NCI-H82 (cell line): ENCODE data around the gene WDR75.
"Not testable (repeated sequence)": the region's sequence is repeated elsewhere in the genome, so short reads cannot be mapped to it uniquely, and the experiment has no call there.

ENCODE experiments used
- DNase-seq: peaks from one replicate; lab custom pipeline; 2025; lab: John Stamatoyannopoulos, UW

WDR75 gene

GRCh38 chr2:189440947-189441708, at the start of gene WDR75:
Gene WDR75, plus strand, starts transcription at chr2:189441474. Its CDS starts 19 bp downstream, at chr2:189441493.
- DNase-seq: peak; percentile 98

GRCh38 chr2:189393440-189394111, 47.7 kb upstream of the WDR75 start:
- DNase-seq: no peak

DNA sequence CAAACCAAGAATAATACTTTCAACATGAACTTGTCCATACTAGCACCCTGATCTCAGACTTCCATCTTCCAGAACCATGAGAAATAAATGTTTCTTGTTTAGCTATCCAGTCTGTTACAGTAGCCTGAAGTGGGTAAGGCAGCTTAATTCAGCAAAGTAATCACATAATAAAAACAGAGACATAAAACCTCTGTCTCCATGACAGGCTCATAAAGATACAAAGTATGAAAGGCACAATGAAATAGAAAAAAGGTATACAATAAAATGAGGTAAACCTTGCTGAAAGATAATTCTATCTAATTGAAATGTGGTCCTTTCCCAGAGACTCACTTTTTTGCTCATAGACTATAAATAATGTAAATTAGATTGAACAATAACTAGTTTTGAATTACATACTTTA, 46.7 kb upstream of the WDR75 start:
- DNase-seq: no peak

GRCh38 chr2:189402932-189403331, 38.3 kb upstream of the WDR75 start:
- DNase-seq: no peak

GRCh38 chr2:189406586-189407233, 34.6 kb upstream of the WDR75 start:
- no peak for DNase-seq

DNA sequence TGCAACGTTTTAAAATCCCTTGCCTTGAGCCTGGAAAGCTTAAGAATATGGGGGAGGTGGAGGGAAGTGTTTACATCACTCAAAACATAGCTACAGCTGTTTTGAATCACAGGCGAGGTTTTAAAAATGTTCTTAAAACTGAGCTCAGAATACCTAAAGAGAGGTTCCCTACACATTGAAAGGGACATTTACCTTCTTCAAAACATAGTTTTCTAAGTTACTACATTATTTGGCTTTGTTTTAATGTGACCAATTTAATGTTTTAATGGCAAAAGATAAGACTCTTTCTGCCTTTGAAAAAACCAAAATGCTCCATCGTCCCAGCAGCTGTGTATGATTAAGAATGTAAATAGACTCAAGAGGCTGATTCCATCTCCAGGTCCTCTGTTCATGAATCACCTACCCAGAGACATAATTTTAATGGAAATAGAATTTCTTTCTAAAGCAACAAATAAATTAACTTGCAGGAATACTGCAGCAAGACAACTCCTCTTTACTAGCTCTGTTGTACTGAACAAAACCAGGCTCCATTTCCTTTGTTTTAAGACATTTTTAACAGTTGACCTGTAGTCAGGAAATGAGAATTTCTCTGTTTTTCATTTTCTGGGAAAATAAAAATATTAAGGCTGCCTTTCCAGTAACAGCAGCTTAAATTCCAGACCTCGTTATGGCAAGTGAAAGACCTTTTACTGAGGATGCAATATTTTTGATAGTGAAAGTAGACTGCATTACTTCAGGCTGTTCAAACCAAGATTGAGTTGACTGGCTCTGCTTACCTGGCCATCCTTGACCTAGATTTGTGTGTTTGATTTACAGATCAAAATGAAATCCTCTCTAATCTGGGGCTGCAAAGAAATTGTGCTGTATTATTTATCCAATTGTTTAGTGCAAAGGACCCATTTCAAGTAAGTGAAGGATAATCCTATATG, 33.7 kb upstream of the WDR75 start:
- DNase-seq: peak; percentile 53

- DNase-seq: no peak
Measured at GRCh38 chr2:189408294-189408693, 33.0 kb upstream of the WDR75 start.

DNA sequence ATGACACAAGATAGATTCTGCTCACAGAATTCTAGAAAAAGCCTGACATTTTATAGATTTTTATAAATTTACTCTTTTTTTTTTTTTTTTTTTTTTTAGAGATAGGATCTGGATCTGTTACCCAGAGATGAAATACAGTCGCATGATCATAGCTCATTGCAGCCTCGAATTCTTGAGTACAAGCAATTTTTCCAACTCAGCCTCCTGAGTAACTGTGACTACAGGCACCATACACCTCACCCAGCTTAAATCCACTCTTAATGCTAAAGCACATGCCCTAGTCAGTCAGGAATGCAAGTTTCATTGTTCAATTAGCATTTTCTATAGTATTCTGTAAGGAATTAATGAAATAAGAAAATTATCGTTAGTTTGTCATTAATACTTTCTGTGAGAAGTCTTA, 32.1 kb upstream of the WDR75 start:
- peak; percentile 26 for DNase-seq

GRCh38 chr2:189409647-189410046, 31.6 kb upstream of the WDR75 start:
- DNase-seq: no peak

DNA sequence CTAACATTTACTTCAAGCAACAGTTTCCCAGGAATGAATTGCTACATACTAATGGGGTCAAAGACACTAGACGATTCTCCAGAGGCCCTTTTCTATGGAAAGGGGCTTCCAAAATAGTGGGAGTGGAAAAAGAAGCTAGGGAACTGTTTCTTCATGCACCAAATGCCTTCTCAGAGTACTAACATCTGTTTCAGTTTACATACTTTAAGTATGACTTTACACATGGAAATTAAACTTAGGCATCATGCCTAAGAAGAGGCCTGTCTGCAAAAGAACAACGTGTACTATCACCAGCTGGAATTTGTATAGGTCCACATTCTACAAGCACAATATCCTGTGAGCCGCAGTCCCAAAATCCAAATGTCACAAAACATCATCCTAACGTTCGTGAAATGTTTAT, 29.4 kb upstream of the WDR75 start:
- no peak for DNase-seq

DNA sequence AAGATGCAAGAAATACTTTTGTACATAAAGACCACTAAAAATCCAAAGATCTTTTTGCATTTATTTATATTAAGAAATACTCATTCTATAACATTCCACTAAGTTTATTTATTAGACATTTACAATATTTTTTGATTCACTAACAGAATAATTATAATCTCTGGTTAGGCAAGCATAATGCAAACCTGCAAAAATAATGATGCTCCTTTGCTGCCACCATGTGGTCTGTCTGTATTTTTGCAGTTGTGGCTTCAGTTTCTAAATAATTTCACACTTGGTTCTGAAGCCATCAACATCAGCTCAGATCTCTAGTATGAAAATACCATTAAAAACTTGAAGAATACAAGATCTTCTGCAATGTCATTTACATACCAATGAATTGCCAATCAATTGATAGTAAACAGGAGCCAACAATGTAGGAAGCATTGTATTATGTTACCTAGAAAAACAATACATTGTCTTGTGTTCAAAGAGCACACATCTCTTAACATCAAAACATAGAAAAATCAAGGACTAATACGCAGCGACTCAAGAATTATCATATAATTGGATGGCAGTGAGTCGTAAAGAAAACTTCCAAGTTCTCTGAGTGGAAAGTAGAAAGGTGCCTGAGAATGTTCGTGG, 28.8 kb upstream of the WDR75 start:
- peak; percentile 64 for DNase-seq

GRCh38 chr2:189413249-189413648, 28.0 kb upstream of the WDR75 start:
- no peak for DNase-seq

- peak; percentile 46 for DNase-seq
Measured at GRCh38 chr2:189421644-189422043, 19.6 kb upstream of the WDR75 start.

GRCh38 chr2:189424961-189425360, 16.3 kb upstream of the WDR75 start:
- no peak for DNase-seq

DNA sequence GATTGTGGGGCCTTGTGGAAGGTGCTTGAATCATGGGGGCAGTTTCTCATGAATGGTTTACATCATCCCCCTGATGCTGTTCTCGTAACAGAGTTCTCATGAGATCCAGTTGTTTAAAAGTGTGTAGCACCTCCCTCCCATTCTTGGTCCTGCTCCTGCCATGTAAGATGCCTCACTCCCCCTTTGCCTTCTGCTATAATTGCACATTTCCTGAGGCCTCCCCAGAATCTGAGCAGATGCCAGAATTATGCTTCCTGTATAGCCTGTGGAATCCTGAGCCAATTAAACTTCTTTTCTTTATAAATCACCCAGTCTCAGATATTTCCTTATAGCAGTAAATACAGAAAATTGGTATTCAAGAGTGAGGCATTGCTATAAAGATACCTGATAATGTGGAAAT, 15.6 kb upstream of the WDR75 start:
- DNase-seq: no peak

DNA sequence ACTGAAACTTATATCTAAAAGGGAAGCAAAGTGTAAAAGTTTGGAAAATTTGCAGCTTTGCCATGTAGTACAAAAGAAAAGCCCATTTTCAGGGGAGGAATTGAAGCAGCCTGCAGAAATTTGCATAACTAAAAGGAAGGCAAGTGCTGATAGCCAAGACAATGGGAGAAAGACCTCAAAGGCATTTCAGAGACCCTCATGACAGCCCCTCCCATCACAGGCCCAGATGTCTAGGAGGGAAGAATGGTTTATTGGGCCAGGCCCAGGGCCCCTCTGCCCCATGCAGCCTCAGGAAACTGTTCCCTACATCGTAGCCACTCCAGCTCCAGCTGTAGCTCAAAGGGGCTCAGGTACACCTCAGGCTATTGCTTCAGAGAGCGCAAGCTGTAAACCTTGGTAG, 14.4 kb upstream of the WDR75 start:
- DNase-seq: no peak

GRCh38 chr2:189427872-189428271, 13.4 kb upstream of the WDR75 start:
- no peak for DNase-seq

DNA sequence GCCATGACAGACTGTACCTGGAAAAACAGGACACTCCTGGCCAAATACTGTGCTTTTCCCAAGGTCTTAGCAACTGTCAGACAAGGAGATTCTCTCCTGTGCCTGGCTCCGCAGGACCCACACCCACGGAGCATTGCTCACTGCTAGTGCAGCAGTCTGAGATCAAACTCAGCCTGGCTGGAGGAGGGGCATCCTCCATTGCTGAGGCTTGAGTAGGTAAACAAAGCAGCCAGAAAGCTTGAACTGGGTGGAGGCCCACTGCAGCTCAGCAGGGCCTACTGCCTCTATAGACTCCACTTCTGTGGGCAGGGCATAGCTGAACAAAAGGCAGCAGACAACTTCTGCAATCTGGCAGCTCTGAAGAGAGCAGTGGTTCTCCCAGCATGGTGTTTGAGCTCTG, 10.8 kb upstream of the WDR75 start:
- not testable (repeated sequence) for DNase-seq

GRCh38 chr2:189435803-189436202, 5.5 kb upstream of the WDR75 start:
- not testable (repeated sequence) for DNase-seq

DNA sequence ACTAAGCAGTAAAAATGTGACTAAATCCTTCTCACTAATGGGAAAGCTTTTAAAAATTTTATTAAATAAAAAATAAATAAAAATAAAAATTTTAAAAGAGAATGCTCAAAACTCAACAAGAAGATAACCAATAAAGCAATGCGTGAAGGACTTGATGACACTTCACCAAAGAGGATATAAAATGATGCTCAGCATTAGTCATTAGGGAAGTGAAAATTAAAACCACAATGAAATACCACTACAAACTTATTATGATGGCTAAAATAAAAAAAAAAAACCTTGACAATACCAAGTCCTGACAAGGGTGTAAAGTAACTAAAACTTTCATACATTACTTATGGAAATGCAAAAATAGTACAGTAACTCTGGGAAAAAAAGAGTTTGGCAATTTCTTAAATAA, 3.3 kb upstream of the WDR75 start:
- no peak for DNase-seq

GRCh38 chr2:189439342-189439741, 1.9 kb upstream of the WDR75 start:
- DNase-seq: peak; percentile 29

DNA sequence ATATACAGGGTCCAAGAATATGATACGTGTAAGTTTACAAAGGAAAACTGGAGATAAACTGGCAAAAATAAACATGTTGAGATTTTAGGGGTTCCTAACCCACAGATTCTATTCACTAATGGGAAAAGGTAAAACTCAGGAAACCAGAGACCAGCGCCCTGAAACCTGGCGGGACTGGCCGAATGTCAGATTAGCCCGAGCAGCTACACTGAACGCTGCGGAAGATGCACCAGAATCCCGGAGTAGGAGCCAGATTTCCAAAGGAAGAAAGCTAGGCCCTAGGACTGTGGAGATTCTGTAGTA, 679 bp upstream of the WDR75 start:
- no peak for DNase-seq
